Measurements from ENCODE around the gene DCC. TPM values are rescaled to one million over a fixed set of nuclear protein-coding genes. Genes with fewer than 3 reads are reported as not detected.

Gene DCC
- total RNA-seq, 1 donor from 2014 or later, result not detected

DNA sequence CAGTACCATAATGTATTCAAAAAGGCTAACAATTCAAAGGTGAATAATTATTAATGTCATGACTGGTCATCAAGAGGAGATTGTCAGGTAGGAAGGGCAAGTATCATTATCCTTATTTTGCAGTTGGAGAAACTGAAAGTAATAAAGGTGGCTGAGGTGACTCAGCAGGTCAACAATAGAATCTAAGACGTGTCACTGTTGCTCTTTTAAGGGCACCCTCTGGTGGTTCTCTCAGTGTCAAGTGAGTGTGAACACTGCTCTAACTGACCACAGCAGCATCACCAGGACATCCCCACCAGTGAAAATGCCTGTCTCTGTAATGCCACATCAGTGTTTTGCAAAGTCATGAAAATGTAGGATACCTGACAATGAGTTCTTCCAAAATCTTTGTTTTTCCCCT is 69.7 kb downstream of the DCC start:
- intact Hi-C loops (cut with DNase I), result no loop called here
- no peak for DNase-seq (ENCODE audit: low spot score)

DNA sequence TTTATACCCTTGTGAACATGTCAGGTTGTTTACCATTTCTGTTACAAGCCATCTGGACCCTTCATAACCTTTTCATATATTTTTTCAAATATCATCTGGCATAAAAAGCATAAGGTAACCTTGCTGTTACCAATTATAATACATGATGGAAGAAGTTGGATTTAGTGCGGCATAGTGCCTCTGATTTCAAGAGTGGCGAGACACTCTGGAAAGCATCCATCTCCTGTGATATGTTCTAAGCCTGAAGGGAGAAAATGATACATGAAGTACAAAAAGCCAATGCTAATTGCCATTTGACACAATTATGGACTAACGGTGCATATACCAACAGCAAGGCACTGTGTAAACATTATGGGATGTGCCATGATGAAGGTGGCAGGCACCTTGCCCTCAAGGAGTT is 75.1 kb downstream of the DCC start:
- DNase-seq (ENCODE audit: low spot score), result no peak
- intact Hi-C loops (cut with DNase I), result no loop called here

DNA sequence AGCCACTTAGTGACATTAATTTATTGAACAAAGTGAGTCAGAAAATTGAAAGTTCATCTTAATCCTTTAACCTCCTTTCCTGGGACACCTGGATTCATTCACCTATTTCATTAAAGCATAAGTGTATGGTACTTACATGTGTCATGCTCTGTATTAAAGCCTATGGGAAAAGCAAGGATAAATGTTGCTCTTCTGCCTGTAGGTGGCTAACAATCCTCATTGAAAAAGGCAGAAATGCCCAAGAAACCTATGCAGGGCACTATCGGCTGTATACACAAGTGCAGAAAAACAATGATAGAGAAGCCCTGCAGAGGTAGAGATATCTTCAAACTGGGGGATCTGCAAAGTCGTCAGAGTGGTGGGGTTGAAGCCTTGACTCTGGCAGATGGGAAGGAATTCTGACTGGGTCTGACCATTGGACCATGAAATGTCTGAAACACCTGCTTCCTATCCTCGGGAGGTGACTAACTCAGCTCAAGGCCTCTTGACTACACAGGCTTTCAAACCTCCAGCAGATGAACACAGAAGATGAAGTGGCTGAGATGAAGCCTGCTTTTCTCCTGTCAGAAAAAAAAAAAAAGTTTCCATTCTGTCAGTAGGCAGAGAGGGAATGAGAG is 83.1 kb downstream of the DCC start:
- intact Hi-C loops (cut with DNase I), result no loop called here
- DNase-seq (ENCODE audit: low spot score), result no peak

DNA sequence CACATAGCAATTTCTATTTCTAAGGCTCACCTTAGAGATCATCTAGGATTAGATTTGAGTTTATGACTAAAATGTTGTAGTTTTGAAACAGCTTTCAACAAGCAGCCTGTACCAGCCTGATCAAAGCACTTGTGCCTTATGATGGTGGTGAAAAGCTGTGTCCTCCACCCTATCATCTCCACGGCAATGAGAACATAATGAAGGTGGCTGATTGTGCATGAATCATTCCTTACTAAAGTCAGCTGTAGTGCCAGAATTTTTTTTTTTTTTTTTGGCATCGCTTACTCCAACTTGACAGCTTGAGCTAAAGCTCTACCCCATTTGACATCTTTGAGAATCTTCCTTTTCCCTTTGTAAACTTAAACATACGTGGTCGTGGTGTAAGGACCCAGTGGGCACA is 86.0 kb downstream of the DCC start:
- DNase-seq (ENCODE audit: low spot score), result no peak
- intact Hi-C loops (cut with DNase I), result no loop called here

DNA sequence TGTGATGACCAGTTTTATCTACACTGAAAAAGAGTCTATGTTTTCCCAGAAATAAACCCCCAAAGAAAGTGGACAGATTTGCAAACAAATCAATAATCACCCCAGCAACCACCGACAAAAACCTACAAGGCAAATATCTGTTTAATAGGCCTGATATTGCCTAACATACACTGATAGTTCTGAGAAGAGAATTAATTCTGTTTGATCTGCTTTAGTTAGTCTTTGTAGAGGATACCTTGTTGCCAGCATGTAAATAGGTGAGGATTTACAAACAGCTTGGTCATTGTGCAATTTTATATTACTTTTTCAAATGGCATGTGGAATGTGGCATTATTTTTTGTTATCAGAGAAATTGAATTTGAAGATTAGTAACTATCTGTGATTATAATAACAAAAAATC is 86.5 kb downstream of the DCC start:
- no peak for DNase-seq (ENCODE audit: low spot score)
- intact Hi-C loops (cut with DNase I), result no loop called here

DNA sequence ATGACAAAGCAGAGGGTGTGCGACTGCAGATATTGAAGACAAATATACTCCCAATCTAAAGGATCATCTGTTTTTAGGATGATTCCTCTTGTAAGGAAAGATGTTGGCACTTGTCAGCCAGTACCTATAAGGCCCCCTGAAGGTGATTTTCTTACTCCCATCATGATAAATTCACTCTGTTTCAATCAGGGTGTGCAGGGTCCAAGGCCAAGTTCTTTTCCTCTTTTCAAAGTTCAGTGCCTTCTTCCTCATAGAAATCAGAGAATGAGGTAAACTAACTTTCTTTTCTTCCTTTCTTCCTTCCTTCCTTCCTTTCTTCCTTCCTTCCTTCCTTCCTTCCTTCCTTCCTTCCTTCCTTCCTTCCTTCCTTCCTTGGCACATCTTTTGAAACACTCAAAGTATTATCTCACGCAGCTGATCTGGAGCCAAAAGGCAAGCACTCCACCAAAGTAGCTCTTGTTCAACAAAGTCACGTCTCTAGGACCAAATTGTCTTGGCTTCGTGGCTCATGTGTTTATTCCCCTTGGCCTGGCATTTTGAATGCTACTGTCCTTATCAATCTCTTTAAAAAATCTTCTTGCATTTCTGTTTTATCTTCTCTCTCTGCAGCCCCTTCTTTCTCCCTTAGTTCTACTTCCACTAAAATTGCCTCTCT is 87.7 kb downstream of the DCC start:
- DNase-seq (ENCODE audit: low spot score), result no peak
- intact Hi-C loops (cut with DNase I), result no loop called here

DNA sequence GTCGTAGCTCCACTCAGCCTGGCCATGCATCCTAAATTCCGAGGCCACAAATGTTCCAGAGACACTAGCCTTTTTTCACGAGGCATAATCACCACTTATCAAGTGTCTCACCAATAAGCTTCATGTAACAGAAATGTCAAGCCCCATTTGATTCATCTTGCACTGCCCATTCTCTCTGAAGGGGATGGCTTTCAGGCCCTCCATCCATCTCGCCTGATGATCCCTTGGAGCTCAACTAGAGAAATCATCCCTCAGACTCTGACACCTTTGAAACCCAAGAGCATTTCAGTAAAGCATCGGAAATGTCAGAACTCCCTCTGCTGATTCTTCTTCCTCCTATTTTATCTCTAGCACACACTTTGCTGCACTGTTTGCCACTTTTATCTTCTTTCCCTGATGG is 91.7 kb downstream of the DCC start:
- intact Hi-C loops (cut with DNase I), result no loop called here

DNA sequence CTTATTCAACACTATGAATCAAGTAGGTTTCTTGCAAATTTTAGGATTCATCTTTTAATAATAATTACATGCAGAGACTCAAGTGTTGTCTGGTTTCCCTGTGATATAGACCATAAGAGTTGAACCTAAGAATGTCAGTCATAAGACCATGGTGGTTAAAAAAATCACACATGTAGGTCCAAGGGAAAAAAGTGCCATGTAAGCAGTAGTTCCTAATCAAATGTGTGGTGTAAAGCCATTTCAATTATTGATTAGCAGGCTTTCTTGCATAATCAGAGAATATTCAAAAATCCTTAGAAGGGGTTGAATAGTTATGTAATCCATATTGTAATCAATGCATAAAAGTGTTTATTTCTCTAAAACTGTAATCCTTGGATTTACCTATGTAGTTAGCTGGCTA is 93.8 kb downstream of the DCC start:
- intact Hi-C loops (cut with DNase I), result no loop called here
- DNase-seq (ENCODE audit: low spot score), result no peak

More for the DNA sequence above, 91.7 kb downstream of the DCC start:
- DNase-seq (ENCODE audit: low spot score), result no peak

DNA sequence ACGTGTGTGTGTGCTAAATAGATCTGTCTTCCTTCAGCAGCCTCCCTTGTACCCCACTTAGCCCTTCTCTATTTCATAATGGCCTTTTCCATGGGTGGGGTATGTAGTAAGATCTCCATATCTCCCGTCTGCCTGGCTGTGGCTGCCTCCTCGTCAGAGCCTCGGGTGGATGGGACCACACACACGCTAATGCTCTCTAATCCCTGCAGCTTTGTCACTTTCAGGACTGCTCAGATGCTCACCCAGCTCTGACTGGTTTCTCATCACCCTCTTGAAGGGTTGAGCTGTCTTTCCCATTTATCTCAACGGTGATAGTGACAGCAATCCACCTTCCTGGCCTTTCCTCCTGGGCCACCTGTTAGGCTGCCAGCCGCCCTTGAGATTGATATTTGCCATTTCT is 95.3 kb downstream of the DCC start:
- intact Hi-C loops (cut with DNase I), result no loop called here
- DNase-seq (ENCODE audit: low spot score), result no peak

DNA sequence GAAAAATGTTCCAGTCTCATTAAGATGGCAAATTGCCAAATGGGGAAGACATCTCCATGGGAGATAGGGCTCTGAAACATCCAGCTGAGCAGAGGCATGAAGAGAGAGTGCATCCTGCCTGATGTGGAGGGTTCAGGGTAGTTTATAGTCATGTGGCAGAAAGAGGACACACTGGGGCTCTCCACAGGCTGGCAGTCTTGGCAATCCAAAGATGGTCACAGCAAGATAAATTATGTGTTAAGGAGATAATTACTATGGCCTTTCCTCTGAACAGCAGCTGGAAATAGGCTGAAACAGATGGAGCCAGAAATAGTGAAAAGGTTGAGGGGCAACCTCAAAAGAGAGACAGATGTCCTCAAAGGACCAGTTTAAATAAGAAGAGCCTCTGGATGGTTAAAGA is 97.2 kb downstream of the DCC start:
- DNase-seq (ENCODE audit: low spot score), result no peak
- intact Hi-C loops (cut with DNase I), result no loop called here

DNA sequence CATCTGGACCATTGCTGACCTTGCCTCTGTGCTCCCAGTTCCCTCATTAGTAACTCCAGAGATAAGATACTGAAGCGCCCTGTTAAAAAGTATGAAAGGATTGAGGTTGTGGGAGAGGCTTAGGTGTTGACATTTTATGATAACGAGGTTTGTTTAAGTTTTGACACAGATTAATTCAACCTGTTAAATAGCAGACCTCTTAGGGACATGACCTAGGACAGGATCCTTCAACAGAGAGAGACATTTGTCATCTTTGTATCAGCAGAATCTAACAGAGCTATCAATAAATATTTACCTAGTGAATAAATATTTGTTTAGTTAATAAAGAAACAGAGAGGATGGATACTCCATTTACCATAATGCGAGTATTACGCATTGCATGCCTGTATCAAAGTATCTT is 99.5 kb downstream of the DCC start:
- intact Hi-C loops (cut with DNase I), result no loop called here
- no peak for DNase-seq (ENCODE audit: low spot score)

DNA sequence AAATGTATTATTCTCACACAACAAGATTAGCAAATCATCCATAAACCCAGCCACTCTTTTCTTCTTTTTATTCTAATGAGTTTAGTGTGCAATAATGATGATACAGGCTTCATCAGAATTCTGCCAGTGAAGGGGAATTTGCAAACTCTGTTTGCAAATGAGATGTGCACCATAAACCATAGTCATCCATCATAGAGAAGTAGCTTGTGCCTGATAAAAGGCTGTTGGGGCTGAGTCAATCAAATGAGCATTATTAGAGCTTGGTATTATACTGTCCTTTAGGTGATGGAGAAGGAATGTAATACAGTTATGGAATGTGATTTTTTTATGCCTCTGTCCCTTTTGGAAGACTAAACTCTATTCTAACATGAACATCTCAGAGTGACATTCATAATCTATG is 101.8 kb downstream of the DCC start:
- DNase-seq (ENCODE audit: low spot score), result no peak
- intact Hi-C loops (cut with DNase I), result no loop called here

DNA sequence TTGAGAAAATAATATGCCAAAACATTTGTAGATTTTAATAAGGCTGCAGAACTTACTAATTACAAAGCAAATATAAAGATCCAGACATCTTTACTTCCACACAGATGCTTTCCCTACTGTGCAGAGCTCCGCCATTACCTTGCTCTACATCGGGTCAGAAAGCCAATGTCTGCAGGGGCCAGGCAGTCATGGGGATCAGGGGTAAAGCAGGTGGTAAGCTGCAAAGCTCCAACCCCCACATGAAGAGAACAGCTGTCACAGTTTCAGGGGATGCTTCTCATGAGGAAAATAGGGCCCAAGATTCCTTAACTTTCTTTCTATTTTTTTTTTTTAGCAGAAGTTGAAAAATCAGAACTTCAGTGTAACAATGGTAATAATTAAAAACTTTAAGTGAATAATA is 102.7 kb downstream of the DCC start:
- intact Hi-C loops (cut with DNase I), result no loop called here
- no peak for DNase-seq (ENCODE audit: low spot score)

DNA sequence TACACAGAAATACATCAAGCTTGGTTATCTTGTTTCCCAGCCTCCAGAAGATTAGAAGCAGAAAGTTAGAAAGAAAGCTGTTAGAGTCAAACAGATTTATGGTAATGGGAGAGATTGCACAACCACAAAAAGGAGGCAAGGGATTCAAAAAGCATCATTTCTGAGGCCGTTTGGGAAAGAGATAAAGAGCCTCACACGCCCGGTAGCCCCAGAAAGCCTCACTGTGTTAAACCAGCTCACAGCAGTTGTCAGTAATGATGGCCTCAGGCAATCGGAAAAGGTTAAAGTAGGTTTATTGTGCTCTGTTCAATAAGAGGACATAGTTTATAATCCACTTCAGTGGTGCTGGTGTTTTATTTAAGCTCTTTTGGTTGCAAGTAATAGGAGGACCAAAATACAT is 111.3 kb downstream of the DCC start:
- intact Hi-C loops (cut with DNase I), result no loop called here
- DNase-seq (ENCODE audit: low spot score), result no peak

DNA sequence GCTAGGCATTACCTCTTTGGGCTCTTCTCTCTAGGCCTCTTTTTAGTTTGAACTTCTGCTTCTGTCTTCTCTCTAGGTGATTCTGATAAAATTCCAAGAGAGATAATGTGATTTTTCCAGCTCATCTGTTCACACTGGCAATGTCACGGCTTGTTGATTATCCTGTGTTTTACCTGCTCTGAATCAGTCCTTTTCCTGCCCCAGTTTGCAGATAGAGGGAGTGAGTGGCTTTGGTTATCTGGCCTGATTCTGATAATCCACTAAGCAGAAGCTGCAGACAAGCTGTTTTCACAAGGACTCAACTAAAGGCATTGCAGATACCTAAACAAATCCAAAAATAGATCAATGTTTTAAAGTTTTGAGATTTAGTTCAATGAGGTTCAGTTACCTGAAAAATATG is 111.9 kb downstream of the DCC start:
- intact Hi-C loops (cut with DNase I), result no loop called here
- DNase-seq (ENCODE audit: low spot score), result no peak

DNA sequence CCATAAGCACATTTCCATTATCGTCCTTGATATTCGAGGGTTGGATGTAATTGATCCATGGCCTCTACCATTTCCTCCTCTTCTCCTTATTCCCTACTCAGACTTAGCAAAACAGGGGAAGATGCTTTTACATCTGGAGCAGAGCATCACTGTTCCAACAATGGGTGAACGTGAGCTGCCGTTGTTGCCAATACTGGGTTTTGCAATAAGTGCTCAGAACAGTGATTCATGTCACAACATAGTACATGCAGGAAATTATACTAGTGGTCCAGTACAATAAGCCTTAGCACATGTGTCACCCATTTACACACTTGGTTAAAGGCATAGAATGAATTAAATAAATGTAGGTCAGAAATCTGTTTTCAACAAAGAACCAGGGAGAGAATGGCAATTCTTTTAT is 112.4 kb downstream of the DCC start:
- intact Hi-C loops (cut with DNase I), result no loop called here
- DNase-seq (ENCODE audit: low spot score), result no peak

DNA sequence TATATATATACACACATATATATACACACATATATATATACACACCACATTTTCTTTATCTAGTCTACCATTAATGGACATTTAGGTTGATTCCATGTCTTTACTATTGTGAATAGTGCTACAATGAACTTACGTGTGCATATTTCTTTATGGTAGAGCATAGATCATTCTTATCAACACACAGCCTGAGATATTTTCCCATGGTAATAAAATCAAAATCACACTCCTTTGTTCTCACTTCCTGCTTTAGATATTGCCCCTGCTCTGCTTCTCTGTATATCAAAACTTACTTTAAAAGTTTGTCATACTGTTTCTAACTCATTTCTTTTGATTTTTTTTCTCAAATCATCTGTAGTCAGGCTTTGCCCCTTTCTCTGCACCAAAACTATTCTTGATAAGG is 119.9 kb downstream of the DCC start:
- DNase-seq (ENCODE audit: low spot score), result no peak
- intact Hi-C loops (cut with DNase I), result no loop called here

DNA sequence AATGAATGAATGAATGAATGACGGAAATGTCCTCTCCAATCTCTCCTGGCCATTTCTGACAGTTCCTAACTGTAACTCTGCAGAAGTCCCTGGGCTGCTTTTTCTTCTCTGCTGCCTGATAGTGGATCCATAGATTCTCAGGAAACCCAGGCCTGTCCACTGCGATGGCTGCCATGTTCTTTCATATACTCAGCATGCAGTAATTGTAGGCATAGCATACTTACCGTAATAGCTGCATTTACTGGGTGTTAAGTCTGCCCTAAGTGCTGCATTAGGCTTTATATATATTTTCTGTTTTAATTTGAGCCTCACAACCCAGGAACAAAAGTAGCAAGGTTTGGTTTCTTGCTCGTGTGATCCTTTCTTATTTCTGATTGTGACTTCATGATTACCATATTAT is 122.9 kb downstream of the DCC start:
- no peak for DNase-seq (ENCODE audit: low spot score)
- intact Hi-C loops (cut with DNase I), result no loop called here

DNA sequence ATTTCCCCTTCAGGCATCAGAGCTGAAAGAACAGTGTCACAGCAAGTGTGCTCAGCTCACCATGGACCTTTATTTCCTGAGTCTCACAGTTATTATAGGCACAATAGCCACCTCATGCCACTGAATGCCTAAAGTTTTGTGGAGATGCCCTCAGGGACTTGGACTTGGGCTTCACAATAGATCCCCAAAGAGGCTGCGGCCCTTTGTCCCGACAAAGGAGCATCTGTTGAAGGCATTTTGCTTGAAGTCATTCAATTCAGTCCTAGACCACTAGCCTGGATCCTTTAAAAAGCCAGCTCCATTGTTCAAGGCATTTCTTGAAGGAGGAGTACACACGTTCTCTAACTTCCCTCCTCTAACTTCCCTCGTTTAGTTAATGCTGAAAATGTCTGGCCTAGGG is 125.4 kb downstream of the DCC start:
- intact Hi-C loops (cut with DNase I), result no loop called here
- DNase-seq (ENCODE audit: low spot score), result no peak

DNA sequence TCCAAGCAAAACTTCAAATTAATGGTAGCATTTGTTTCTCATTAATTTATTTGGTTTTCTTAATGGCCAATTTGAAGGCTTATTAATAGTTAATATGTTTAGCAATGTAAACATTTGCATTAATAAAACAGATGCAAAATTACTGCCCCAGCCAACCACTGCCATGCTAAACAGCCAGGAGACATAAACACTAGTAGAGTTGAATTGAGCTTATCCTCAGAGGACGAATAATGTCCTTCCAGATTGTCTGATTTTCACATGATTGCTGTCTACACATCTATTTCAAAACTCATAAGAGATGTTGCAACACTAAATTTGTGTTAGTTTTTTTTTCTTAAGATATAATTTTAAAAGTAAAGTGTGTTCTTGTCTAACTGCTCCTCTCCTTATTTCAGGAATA is 128.5 kb downstream of the DCC start:
- intact Hi-C loops (cut with DNase I), result no loop called here
- DNase-seq (ENCODE audit: low spot score), result no peak

DNA sequence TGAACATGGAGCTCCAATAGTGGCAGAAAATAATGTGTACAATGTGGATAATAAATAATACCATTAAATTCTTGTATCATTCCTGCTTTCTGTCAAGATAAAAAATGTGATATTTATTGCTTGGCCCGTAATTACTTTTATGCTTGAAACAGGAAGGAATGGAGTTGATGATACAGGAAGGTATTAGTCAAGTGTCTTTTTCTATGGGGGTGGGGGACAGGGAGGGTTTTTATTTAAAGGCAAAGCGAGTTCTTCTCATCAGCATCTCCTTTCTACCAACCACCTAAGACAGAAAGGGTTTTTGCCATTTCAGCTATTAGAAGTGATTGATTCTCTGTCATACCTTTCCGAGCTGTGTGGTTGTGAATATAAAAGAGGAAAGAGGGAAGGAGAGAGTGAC is 135.3 kb downstream of the DCC start:
- intact Hi-C loops (cut with DNase I), result no loop called here
- no peak for DNase-seq (ENCODE audit: low spot score)

DNA sequence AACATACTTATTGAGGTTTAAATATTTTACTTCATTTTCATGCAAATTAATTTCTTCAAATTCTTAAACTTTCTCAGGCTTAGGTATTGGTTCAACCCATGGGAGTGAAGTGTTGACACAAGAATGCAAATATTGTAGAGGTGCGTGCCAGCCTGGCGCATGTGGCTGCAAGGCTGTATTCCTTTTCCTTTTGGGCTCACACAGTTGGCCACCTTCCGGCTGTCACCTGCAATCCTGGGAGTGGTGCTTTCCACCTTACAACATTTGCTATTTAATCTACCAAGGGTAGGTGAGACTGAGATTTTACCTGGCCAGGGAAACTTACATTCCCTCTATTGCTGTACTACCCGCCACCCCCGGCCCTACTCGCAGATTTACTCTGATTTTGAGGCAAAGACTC is 141.1 kb downstream of the DCC start:
- DNase-seq (ENCODE audit: low spot score), result no peak
- intact Hi-C loops (cut with DNase I), result no loop called here

Data from cardiac septum (tissue), 1 donor.